ENCODE measurements around the gene CSGALNACT2.
"Not testable (repeated sequence)": the region's sequence is repeated elsewhere in the genome, so short reads cannot be mapped to it uniquely, and the experiment has no call there.

The CSGALNACT2 gene

GRCh38 chr10:43216931-43217562, 78.8 kb downstream of the CSGALNACT2 start:
- DNase-seq (ENCODE audit: low spot score), result no peak

GRCh38 chr10:43217563-43218205, 79.4 kb downstream of the CSGALNACT2 start:
- no peak for DNase-seq (ENCODE audit: low spot score)

GRCh38 chr10:43218206-43218950, 80.1 kb downstream of the CSGALNACT2 start:
- DNase-seq (ENCODE audit: low spot score), result peak; percentile 48

GRCh38 chr10:43218951-43219837, 80.9 kb downstream of the CSGALNACT2 start:
- no peak for DNase-seq (ENCODE audit: low spot score)

GRCh38 chr10:43219848-43220247, 81.6 kb downstream of the CSGALNACT2 start:
- DNase-seq (ENCODE audit: low spot score), result no peak

- DNase-seq (ENCODE audit: low spot score), result not testable (repeated sequence)
Measured at GRCh38 chr10:43220251-43220650, 82.0 kb downstream of the CSGALNACT2 start.

GRCh38 chr10:43220657-43221418, 82.6 kb downstream of the CSGALNACT2 start:
- no peak for DNase-seq (ENCODE audit: low spot score)

GRCh38 chr10:43221419-43222209, 83.4 kb downstream of the CSGALNACT2 start:
- DNase-seq (ENCODE audit: low spot score), result no peak

GRCh38 chr10:43222210-43222720, 84.0 kb downstream of the CSGALNACT2 start:
- no peak for DNase-seq (ENCODE audit: low spot score)

GRCh38 chr10:43223056-43223455, 84.8 kb downstream of the CSGALNACT2 start:
- DNase-seq (ENCODE audit: low spot score), result no peak

GRCh38 chr10:43224321-43224720, 86.1 kb downstream of the CSGALNACT2 start:
- DNase-seq (ENCODE audit: low spot score), result no peak

- no peak for DNase-seq (ENCODE audit: low spot score)
Measured at GRCh38 chr10:43225004-43225786, 87.0 kb downstream of the CSGALNACT2 start.

GRCh38 chr10:43225787-43226153, 87.5 kb downstream of the CSGALNACT2 start:
- DNase-seq (ENCODE audit: low spot score), result no peak

GRCh38 chr10:43226441-43226840, 88.2 kb downstream of the CSGALNACT2 start:
- no peak for DNase-seq (ENCODE audit: low spot score)

GRCh38 chr10:43226851-43227845, 88.9 kb downstream of the CSGALNACT2 start:
- no peak for DNase-seq (ENCODE audit: low spot score)

GRCh38 chr10:43227911-43228782, 89.9 kb downstream of the CSGALNACT2 start:
- no peak for DNase-seq (ENCODE audit: low spot score)

GRCh38 chr10:43228783-43229207, 90.5 kb downstream of the CSGALNACT2 start:
- DNase-seq (ENCODE audit: low spot score), result no peak
